Hematopoietic multipotent progenitor cell treated with erythropoietin and hydrocortisone succinate and interleukin-3 and kit ligand, for 15 days (in vitro differentiated cells): ENCODE data around the gene TVP23A.
"Not testable (repeated sequence)": the region's sequence is repeated elsewhere in the genome, so short reads cannot be mapped to it uniquely, and the experiment has no call there.

Experiments
- DNase-seq: peaks from one replicate; pipeline ENCODE4 v3.0.0-alpha.2; 2015; ENCODE audit warnings: low spot score

TVP23A gene

GRCh38 chr16:10799736-10800135 is 18.9 kb downstream of the TVP23A start:
- DNase-seq = no peak

- no peak for DNase-seq
Observed at GRCh38 chr16:10791048-10791447, 27.5 kb downstream of the TVP23A start.

GRCh38 chr16:10788630-10789029 is 30.0 kb downstream of the TVP23A start:
- not testable (repeated sequence) for DNase-seq

- DNase-seq = no peak
Observed at GRCh38 chr16:10787304-10787703, 31.3 kb downstream of the TVP23A start.

- DNase-seq = no peak
Observed at GRCh38 chr16:10782628-10783027, 36.0 kb downstream of the TVP23A start.

- DNase-seq = no peak
Observed at GRCh38 chr16:10780628-10781027, 38.0 kb downstream of the TVP23A start.

- DNase-seq = not testable (repeated sequence)
Observed at GRCh38 chr16:10779908-10780307, 38.7 kb downstream of the TVP23A start.

GRCh38 chr16:10777356-10777755 is 41.2 kb downstream of the TVP23A start:
- DNase-seq = no peak

GRCh38 chr16:10776923-10777322 is 41.7 kb downstream of the TVP23A start:
- DNase-seq = not testable (repeated sequence)

GRCh38 chr16:10776280-10776679 is 42.3 kb downstream of the TVP23A start:
- DNase-seq = no peak

GRCh38 chr16:10770907-10771306 is 47.7 kb downstream of the TVP23A start:
- DNase-seq = no peak

GRCh38 chr16:10769381-10769780 is 49.2 kb downstream of the TVP23A start:
- no peak for DNase-seq

GRCh38 chr16:10767127-10767526 is 51.5 kb downstream of the TVP23A start:
- DNase-seq = no peak

- no peak for DNase-seq
Observed at GRCh38 chr16:10765772-10766171, 52.8 kb downstream of the TVP23A start.

- DNase-seq = no peak
Observed at GRCh38 chr16:10763456-10763855, 55.1 kb downstream of the TVP23A start.

GRCh38 chr16:10762336-10763016 is 56.1 kb downstream of the TVP23A start:
- DNase-seq = no peak

- no peak for DNase-seq
Observed at GRCh38 chr16:10761373-10761772, 57.2 kb downstream of the TVP23A start.

GRCh38 chr16:10760858-10761257 is 57.7 kb downstream of the TVP23A start:
- no peak for DNase-seq

GRCh38 chr16:10756574-10756973 is 62.0 kb downstream of the TVP23A start:
- no peak for DNase-seq

- no peak for DNase-seq
Observed at GRCh38 chr16:10754941-10755340, 63.7 kb downstream of the TVP23A start.

- no peak for DNase-seq
Observed at GRCh38 chr16:10753670-10754069, 64.9 kb downstream of the TVP23A start.

- DNase-seq = no peak
Observed at GRCh38 chr16:10752843-10753523, 65.6 kb downstream of the TVP23A start.

GRCh38 chr16:10751291-10751697 is 67.3 kb downstream of the TVP23A start:
- DNase-seq = no peak

- DNase-seq = no peak
Observed at GRCh38 chr16:10750793-10751192, 67.8 kb downstream of the TVP23A start.
